Midbrain (tissue), 1 donor: ENCODE measurements around the gene TSTD1.
A peak's percentile ranks its signal among the peaks of the same experiment; 100 is the strongest.
"Not testable (repeated sequence)": the region's sequence is repeated elsewhere in the genome, so short reads cannot be mapped to it uniquely, and the experiment has no call there.

Experiments used
- DNase-seq: peaks from one replicate; lab custom pipeline; 2025; lab: John Stamatoyannopoulos, UW

TSTD1 gene

DNA sequence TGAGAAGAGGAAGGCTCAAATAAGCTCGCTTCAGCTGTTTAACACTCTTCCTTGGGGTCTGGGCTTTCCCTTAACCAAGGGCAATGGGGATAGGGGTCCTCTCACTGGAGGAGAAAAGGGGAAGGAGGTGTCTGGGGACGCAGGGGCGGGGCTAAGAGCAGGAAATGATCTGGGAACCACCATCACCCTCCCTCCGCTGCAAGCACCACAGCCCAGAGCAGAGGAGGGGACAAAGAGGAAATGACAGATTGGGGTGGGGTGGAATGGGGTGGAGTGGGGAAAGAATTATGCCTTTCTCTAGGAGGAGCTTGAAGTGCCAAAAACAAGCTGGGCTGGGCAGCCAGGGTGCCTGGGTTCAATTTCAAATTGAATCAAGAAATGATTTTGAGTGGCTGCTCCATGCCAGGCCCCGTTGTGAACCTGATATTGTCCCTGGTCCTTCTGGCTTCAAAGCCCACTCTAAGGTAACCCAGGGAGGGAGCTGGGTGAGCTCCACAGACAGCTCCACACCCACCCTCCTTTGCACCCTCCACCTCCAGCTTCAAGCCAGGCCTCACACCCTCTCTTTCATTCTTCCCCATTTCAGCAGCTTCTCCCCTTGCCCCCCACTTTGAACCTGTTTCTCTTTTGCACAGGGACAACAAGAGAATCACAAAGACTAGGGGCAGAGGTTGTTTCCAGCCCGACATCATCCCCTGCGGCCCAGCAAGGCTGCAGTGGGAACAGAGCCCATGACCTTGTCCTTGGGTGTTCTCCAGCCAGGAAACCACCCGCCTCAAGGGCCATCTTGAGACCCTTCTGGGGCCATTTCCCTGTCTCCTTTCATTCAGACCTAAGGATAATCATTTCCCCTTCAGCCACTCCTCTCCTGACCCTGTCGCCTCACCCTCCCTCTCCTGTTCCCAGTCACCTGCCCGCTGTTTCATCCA, 29.8 kb upstream of the TSTD1 start:
- DNase-seq, result peak; percentile 23

DNA sequence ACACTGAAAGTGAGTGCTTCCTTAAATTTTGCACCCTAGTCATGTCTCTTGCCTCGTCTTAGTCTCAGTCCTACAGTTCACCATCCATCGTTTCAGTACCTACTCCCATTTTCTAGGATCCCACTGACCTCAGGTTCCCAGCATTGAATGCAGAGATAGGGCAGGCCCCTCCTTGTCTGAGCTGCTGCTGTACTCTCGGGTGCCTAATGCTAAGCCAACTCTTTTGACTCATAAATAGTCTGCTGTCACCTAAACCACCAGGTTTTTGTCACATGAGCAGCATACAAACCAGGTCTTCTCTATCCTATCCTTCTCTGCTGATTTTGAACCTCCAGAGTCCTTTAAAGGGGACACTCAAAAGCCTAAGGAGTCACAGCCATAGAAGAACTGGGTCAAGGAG, 27.9 kb upstream of the TSTD1 start:
- no peak for DNase-seq

DNA sequence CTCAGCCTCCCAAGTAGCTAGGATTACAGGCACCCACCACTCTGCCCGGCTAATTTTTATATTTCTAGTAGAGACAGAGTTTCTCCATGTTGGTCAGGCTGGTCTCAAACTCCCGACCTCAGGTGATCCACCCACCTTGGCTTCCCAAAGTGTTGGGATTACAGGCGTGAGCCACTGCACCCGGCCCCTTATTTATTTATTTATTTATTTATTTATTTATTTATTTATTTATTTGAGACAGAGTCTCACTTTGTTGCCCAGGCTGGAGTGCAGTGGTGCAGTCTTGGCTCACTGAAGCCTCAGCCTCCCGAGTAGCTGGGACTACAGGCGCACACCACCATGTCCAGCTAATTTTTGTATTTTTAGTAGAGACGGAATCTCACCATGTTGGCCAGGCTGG, 26.9 kb upstream of the TSTD1 start:
- not testable (repeated sequence) for DNase-seq

DNA sequence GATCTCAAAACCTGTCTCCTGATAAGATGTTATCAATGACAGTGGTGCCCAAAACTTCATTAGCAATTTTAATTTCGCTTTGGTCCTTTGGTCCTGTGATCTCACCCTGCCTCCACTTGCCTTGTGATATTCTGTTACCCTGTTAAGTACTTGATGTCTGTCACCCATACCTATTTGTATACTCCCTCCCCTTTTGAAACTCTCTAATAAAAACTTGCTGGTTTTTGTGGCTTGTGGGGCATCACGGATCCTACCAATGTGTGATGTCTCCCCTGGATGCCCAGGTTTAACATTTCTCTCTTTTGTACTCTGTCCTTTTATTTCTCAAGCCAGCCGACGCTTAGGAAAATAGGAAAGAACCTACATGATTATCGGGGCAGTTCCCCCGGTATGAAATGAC, 25.2 kb upstream of the TSTD1 start:
- DNase-seq, result not testable (repeated sequence)

DNA sequence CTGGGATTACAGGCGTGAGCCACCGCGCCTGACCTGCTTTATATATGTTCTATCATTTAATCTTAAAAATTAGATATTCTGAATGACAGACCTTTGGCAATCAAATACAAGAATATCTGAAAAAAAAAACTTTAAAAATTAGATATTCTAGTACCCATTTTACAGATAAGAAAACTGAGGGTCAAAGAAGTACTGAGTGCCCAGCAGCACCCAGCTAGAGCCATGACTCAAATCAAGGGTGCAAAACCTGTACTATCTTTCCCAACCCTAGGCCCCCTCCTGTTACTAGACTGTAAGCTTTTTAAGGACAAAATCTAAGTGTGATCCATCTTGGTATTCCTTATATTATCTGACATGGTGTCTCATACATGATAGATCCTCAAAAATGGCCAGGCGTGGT, 22.7 kb upstream of the TSTD1 start:
- DNase-seq, result no peak

DNA sequence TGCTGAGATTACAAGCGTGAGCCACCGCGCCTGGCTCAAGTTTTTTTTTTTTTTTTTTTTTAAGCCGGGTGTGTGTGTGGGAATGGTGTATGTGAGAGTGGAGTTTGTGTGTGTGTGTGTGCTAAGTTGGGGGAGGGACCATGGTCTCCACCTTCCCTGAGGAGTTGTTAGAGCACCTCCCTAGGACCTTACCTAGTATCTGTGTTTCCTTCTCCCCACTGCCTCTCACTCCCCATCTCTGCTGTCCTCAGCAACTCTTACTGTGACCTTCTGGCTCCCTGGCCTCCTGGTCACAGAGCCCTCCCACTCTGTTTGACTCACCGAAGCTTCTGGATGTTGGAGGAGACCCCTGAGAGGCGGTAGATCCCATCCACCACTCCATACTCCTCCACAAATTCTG, 20.5 kb upstream of the TSTD1 start:
- DNase-seq, result no peak

DNA sequence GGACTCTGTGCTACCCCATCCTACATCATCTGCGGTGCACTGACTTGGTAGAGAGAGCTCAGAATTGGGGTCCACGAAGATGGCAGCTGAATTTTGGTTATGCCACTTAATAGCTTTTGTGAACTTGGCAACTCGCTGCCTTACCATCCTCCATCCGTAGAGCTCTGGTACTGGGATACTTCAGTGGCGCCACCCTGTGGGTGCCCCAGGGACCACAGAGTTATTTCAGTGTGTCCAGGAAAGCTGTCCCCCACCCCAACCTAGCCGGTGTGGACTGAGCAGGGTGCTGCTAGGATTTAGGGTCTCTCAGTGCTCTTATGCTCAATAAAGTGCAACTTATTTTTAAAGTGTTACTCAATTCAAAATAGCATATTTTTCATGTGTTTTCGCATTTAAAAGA, 16.0 kb upstream of the TSTD1 start:
- DNase-seq, result no peak

DNA sequence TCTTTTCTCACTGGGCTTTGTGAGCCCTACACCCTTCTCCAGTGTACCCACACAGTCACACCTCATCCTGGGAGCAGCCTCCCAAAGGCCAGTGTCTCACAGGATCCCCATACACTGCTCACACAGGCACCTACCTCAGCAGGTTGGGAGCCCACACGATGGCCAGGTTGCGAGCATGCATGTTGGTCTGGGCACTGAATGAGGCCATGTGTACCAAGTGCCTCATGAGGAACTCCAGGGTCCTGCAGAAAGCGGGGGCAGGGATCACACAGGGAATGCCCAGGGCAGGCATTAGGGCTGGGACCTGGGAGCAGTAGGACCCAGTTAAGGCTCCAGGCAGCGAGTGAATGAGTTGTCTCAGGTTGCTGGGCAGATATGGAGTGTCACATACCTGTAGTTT, 15.5 kb upstream of the TSTD1 start:
- DNase-seq, result no peak

DNA sequence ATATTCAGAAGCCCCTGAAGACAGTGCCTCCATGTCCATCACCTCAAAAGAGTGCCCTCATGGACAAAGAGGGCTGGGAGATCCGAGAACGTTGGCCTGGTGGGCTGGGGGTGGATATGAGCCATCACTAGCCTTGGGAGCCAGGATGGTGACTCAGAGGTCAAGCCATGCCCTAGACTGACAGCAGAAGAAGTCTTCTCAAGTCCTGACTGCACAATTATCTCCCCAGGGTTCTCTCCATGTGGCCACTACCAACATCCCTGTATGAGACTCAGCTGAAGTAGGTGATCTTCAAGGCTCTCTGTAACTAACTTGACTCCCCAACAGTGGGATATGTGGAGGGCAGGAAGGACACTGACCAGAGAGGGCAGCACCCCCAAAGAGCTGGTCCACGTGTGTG, 14.1 kb upstream of the TSTD1 start:
- no peak for DNase-seq

DNA sequence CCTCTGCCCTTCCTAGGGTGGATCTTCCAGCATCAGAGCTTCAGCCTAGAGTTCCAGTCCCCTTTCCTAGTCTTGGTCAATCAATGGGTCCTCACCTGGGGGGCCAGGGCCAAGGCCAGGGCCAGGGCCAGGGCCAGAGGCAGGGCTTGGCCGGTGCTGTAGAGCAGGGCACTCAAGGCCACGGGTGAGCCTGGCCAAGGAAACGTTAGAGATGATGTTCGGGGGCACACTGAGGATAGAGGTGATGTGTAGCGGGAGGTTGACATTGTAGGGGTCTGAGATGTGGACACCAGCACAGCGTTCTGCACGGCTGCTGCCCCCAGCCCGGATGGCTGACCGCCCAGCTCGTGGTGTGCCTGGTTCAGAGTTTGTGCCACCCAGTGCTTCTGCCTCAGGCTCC, 12.5 kb upstream of the TSTD1 start:
- no peak for DNase-seq

DNA sequence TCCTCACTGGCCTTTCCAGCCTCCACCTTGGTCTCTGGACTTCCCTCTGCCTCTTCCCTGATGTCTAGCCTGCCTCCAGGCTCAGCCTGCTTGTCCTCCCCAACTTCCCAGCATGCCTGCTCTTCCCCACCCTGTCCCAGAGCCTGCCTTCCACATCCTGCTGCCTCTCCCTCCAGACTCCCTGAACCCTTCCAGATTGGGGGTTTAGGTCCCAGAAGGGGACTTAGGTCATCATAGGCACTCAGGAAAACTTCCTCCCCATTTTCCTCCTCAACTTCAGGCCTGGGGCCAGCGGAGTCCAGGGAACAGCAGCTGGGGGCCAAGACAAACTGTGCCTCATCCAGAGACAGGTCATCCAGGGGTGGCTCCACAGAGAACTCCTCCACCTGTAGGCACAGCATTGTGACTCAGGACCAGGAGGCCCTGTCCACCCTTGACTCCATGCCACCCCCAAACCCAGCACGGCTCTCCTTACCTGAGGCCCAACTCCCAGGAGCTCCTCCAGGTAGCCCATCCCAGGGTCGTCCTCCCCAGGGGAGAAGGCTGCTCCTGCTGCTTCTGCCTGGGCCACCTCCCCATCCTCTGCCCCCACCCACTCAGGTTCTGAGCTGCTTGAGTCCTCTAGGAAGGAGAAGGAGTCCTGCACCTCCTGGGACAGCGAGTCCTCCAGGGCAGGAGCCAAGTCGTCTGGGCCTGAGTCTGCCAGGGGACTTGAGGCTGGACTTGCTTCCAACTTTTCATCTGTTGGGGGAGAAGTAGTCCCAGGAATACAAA, 10.4 kb upstream of the TSTD1 start:
- DNase-seq, result no peak

DNA sequence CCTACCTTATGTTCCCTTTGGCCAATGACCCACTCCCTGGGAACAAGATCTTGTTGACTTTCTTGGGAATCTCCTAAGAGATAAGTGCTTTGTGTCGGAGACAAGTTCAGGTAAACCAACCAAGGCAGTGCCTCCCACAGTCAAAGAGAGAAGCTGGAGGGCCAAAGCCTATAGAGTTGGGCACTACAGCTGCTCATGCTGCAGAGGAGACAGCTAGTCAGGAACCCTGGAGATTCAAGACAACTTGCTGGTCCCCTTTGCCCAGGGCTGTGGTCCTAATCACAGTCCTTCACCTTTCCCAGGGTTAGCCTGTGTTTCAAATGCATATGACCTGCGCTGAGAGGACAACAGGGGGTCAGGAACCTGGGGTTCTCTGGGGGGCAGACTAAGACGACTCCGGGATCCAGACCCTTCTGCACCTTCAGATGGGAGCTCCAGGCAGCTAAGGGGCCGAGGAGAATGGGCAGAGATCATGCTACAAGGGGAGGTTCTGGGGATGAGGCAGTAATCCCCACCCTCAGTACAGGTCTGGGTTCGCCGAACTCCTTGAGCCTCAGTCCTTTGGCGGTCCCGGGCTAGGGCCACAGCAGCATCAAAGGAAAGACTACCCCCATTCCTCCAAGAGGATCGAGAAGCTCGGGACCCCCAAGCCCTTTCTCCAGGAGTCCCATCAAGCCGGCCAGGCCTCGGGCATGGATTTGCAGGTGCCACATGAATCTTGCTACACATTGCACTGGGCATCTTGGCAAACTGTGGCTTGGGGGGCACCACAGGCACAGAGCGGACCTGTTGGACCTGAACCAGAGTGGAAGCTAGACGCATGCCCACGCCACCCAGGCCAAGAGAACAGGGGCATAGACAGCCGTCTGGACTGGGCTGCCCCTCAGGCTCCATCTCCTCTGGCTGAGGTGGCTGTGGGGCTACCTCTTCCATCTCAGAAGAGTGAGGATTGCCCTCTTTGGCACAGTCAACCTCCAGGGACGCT, 9.0 kb upstream of the TSTD1 start:
- DNase-seq, result no peak

DNA sequence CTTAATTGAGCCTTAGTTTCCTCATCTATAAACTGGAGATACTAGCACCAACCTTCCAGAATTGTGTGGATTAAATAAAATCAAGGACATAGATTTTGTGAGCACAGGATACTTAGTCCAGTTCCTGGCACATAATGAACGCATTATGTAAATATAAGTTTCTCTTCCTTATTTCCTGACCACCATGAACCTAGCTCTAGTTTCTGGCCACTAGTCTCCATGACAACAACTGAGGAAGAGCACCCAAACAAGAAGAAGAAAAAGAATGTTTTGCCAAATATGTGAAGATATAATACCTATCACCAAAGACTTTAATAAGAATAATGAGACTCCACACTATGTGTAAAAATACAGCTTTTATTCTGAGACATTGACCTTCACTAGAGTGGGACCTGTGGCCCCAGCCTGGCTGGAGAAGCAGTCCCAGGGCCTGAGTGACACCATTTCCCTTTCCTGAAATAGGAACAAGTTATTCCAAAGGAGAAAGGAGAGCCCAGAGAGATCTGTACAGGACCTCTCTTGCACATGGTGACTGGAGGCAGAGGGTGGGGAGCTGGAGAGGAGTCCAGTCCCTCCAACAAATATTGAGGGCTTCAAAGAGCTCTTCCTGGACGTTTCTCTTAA, 8.0 kb upstream of the TSTD1 start:
- peak; percentile 35 for DNase-seq

DNA sequence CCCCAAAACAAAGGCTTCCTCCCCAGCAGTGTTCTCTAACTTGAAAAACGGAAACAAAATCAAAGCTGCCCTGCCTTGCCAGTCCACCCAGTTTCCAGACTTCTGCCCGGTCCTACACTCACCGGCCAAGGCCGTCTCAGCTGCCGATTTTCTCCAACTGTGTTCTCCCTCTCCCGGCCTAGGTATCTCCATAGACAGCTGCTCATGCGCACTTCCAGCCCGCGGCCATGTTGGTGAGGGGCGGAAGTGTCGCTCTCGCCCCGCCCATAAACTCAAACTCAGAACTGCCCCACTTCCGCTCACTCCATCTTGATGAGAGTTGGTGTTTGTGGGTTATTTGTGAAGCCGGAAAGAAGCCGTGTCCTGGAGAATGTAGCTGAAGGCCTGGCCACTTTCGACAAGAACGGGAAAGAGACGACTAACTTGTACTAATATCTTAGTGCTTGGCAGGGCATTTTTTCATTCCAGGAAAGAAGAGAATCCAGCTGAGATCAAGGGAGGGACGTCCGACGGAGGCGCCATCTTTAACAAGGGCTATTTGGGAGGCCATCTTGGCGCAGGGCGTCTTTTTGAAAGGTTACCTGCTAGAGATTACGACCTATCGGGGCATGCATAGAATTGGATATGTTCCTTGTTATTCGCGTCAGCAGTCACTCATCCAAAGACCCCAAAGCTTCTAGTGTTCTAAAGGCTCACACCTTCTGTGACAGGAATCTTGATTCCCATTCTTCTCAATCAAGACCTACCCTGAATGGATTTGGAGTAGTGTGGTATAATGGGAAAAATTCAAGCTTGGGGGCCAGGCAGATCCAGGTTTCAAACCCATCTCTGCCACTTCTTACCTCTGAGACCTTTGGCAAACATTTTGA, 7.2 kb upstream of the TSTD1 start, which contains the start of gene USF1:
Gene USF1, minus strand, starts transcription at position 242 of the 869 bp plus-strand sequence. CDS start 2,702 bp downstream, outside the sequence.
- DNase-seq, result peak; percentile 95

DNA sequence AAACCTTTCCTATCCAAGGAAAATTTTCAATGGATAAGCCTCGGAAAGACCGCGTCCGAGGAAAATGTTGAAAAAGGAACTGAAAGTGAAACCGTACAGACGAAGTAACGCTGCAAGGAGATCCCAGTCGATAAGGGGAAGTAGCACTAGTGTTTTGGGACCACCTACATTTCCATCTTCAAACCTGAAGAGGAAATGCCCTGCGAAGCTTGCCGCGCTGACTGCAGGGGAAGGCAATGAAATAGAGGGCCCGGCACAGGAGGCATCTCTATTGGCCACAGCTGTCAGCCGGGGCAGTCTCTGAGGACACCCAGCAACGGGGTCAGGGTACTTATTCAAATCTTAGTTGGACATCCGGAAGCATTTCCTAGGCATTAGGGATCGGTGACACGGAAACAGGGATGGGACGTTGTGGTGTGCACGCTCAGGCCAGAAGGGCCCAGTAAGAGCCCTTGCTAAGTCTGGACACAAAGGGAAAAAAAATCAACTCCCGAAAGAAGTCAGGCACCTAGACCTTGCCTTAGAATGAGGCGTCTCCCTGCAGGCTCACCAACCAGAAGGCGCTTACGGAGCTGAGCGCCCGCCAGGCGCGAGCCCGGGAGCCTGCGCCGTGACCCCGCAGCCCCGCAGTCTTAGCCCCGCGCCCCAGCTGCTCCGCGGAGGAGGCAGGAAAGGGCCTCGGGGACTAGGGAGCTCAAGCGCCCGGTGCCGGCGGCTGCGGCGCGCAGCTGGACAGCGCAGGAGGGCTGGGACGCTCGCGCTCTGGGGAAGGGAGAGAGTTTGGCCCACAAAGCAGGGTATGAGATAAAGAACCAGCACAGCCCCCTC, 6.4 kb upstream of the TSTD1 start:
- peak; percentile 69 for DNase-seq

DNA sequence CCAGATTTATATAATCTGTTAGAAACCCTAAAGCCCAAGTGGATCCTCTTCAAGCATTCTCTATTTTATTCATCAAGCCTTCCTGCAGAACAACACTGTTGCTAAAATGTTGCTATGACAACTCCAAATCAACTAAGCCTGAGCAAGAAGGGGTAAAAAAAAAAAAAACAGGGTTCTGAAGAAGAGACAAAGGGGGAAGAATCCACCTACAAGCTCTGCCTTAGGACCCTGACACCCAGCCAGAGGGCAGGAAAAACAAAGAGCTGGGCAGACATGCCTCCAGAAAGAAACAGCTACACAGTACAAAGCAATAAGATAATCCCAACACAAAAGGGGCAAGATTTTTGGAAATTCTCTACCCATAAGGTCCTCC, 5.8 kb upstream of the TSTD1 start:
- no peak for DNase-seq

DNA sequence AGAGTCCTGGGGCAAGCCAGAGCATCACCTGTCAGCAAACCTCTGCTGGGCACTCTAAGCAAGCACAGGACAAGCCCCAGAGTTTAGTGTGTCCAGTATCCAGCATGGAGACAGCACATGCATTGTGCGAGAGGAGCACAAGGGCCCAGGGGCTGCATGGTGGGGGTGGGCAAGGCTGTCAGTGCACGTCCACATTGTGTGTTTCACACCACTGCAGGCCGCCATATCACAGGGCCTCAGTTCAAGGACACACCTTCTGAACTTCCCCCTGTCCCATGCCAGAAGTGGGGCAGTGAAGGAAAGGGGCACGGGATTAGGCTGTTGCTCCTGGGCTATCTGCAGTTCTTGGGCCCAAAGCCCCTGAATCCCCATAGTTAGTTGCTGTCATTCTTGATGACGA, 782 bp upstream of the TSTD1 start:
- DNase-seq, result no peak

DNA sequence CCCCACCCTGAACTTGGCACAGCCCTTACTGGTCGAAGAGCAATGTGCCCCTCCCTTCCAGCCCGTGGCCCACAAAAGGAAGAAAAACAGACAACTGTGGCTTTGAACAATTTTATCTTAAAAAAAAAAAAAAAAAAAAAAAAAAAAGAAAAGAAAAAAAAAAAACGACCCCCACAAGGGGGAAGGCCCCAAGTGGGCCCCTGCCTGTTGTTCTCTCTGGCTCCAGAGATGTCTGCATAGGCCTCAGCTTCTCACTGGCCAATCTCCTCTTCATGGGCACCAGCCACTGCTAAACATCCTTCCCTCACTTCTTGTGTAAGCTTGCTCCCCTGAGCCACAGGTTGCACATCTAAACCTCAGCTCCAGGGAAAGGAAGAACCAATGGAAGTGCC, 386 bp upstream of the TSTD1 start:
- DNase-seq, result no peak

DNA sequence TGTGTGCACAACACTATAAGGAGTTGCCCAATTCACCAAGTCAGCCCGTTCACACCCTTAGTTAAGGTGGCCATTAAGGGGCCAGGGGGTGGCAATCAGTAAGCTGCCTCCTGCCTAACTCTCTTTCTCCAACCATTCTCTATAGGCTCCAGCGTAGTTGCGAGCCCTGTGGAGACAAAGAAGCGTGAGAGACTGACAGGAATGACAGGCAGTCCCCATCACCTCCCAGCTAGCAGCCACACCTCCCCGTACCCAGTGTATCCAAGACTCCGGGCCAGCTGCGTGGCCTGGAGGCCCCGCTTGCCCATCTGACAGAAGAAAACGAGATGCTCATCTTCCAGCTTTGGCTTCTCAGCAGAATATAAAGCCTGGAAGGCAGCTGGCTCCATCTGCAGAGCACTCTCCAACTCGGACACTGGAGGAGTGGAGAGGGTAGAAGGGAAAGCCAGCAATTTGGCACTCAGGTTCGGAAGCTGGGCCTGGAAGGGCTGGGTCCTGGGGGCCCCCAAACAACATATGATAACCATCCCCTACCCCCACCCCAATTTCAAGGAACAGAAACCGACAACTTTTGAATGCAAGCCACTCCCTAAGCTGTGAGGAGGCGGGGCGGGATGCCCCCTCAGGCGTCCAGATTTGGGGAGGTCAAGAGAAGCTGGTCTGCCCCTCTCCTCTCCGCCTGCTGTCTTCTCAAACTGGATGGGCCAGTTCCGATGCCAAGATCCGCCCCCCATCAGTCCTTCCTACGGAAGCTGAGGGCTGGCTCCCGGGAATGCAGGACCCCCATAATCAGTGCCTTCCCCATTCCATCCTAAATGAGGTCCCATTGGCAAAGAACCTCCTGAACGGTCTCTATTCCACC, 872 bp downstream of the TSTD1 start:
- no peak for DNase-seq
